Embryonic facial prominence (tissue), 1 donor: ENCODE results near the gene RNF130.
"Not testable (repeated sequence)": the region's sequence is repeated elsewhere in the genome, so short reads cannot be mapped to it uniquely, and the experiment has no call there.

ENCODE experiments used
- DNase-seq: peaks from one replicate; pipeline ENCODE4 v3.0.0-alpha.2; 2016; ENCODE audit errors: extremely low spot score

RNF130 gene

GRCh38 chr5:180103487-180104167 is 32.1 kb upstream of the RNF130 start:
- no peak for DNase-seq

- no peak for DNase-seq
Observed at GRCh38 chr5:180102636-180103035, 31.1 kb upstream of the RNF130 start.

GRCh38 chr5:180101451-180102105 is 30.0 kb upstream of the RNF130 start:
- DNase-seq: no peak

GRCh38 chr5:180100621-180101450 is 29.3 kb upstream of the RNF130 start:
- DNase-seq: no peak

- DNase-seq: no peak
Observed at GRCh38 chr5:180099733-180100611, 28.4 kb upstream of the RNF130 start.

- DNase-seq: no peak
Observed at GRCh38 chr5:180098991-180099732, 27.6 kb upstream of the RNF130 start.

GRCh38 chr5:180098526-180098925 is 27.0 kb upstream of the RNF130 start:
- no peak for DNase-seq

- no peak for DNase-seq
Observed at GRCh38 chr5:180097926-180098325, 26.4 kb upstream of the RNF130 start.

GRCh38 chr5:180097163-180097894 is 25.8 kb upstream of the RNF130 start:
- no peak for DNase-seq

- DNase-seq: no peak
Observed at GRCh38 chr5:180096616-180097015, 25.1 kb upstream of the RNF130 start.

- DNase-seq: no peak
Observed at GRCh38 chr5:180095545-180095944, 24.0 kb upstream of the RNF130 start.

GRCh38 chr5:180093651-180094382 is 22.3 kb upstream of the RNF130 start:
- no peak for DNase-seq

GRCh38 chr5:180093241-180093640 is 21.7 kb upstream of the RNF130 start:
- DNase-seq: no peak

GRCh38 chr5:180090769-180091546 is 19.4 kb upstream of the RNF130 start:
- DNase-seq: no peak

- DNase-seq: peak; percentile 52
Observed at GRCh38 chr5:180090098-180090768, 18.7 kb upstream of the RNF130 start.

GRCh38 chr5:180089628-180090027 is 18.1 kb upstream of the RNF130 start:
- DNase-seq: not testable (repeated sequence)

- DNase-seq: no peak
Observed at GRCh38 chr5:180088561-180088960, 17.0 kb upstream of the RNF130 start.

GRCh38 chr5:180086816-180087399 is 15.3 kb upstream of the RNF130 start:
- no peak for DNase-seq
